Mucosa of descending colon (tissue), 3 donors: Measurements from ENCODE around the gene TMEM45A. TPM values are rescaled to one million over a fixed set of nuclear protein-coding genes. Genes with fewer than 3 reads are reported as not detected.

ENCODE experiments used
- ATAC-seq: fragments of 200-7000 bp; cut with Tn5 transposase; one replicate; pipeline ENCODE4 v1.9.1; 2020; ENCODE audit warnings: mild to moderate bottlenecking, moderate library complexity
- DNase-seq, 3 donors: peaks; one replicate each; pipeline ENCODE4 v3.0.0-alpha.2; 2020
- H3K36me3 ChIP-seq: fragments of 200-600 bp; one replicate; pipeline ENCODE4 v1.8.0; 2021; ENCODE audit warnings: low read depth, mild to moderate bottlenecking
- H3K4me1 ChIP-seq: fragments of 200-600 bp; one replicate; pipeline ENCODE4 v1.8.0; 2021; ENCODE audit warnings: low read depth, mild to moderate bottlenecking
- H3K4me3 ChIP-seq: fragments of 200-600 bp; one replicate; pipeline ENCODE4 v1.8.0; 2021; ENCODE audit warnings: mild to moderate bottlenecking
- H3K9me3 ChIP-seq: fragments of 200-600 bp; one replicate; pipeline ENCODE4 v1.8.0; 2021; ENCODE audit warnings: mild to moderate bottlenecking
- CTCF ChIP-seq: fragments of 200-600 bp; IDR thresholded peaks from one replicate; pipeline ENCODE4 v1.8.0; 2022; ENCODE audit warnings: antibody characterized with exemption, mild to moderate bottlenecking
- intact Hi-C, 2 donors: fragments of 100-400 bp; cut with DNase I in 1 of 2; cut with micrococcal nuclease in 1 of 2; formaldehyde crosslinking; loops; one replicate each; pipeline versions ENCODE4 v1.11.0 to v1.11.1; 2022; cut with DNase I, micrococcal nuclease
- total RNA-seq, 3 donors: library from RNA; stranded (reverse); fragmentation: NEBNext Ultra II Directional in 2 of 3; extraction: Animal tissue kit (Norgen Biotek cat#: 25700) in 2 of 3; gene quantifications; one replicate each; pipeline versions ENCODE4 v1.2.1 to v1.2.4, GENCODE V29; 2021 to 2023
- donor health status: DM: no; HTN: no; CAD: no; lungs with moderate emphysema.
- donor health status: DM: no; HTN: no; CAD: no.
- donor health status: DM: no; HTN: yes; CAD: no.

Gene TMEM45A
- total RNA-seq, 3 donors from 2014 or later = 1.9 to 11.4 (median 6.0) TPM

GRCh38 chr3:100614941-100615340 lies 122.5 kb downstream of the TMEM45A start:
- ATAC-seq (no peak), DNase-seq (no peak)
- TF ChIP-seq CTCF = no peak
- Histone ChIP-seq H3K4me3 (no peak overlapping the region), H3K36me3 (no peaks in the 10 kb centered on the region), H3K4me1 (peaks cover 7% of the 10 kb centered on the region), H3K9me3 (no peaks in the 10 kb centered on the region)
- intact Hi-C loops = no loop called here

GRCh38 chr3:100615684-100616083 lies 123.3 kb downstream of the TMEM45A start:
- TF ChIP-seq CTCF = no peak
- no peak for DNase-seq
- Histone ChIP-seq H3K36me3 (no peaks in the 10 kb centered on the region), H3K9me3 (no peaks in the 10 kb centered on the region), H3K4me3 (no peak overlapping the region), H3K4me1 (peaks cover 7% of the 10 kb centered on the region)
- intact Hi-C loops = no loop called here
- no peak for ATAC-seq

GRCh38 chr3:100621251-100621650 lies 128.8 kb downstream of the TMEM45A start:
- TF ChIP-seq CTCF = no peak
- intact Hi-C loops = no loop called here
- ATAC-seq = no peak
- H3K36me3 ChIP-seq = no peaks in the 10 kb centered on the region
- no peaks in the 10 kb centered on the region for H3K9me3 ChIP-seq
- no peak overlapping the region for H3K4me3 ChIP-seq
- no peaks in the 10 kb centered on the region for H3K4me1 ChIP-seq
- DNase-seq = no peak

Other genes with a start within 250 kb of the TMEM45A start
- gene TBC1D23, start 231.6 kb upstream of the TMEM45A start, total RNA-seq = 10 to 100 TPM; 43.5 to 45.6 (median 44.0) TPM
- 10 to 100 TPM; 27.0 to 35.9 (median 28.2) TPM for gene NIT2, start 157.9 kb upstream of the TMEM45A start, total RNA-seq
- 10 to 100 TPM; 37.4 to 50.4 (median 44.2) TPM for gene TOMM70, start 91.5 kb upstream of the TMEM45A start, total RNA-seq
- 1 to 10 TPM; 1.2 to 1.7 (median 1.3) TPM for gene LNP1, start 91.1 kb upstream of the TMEM45A start, total RNA-seq
- 10 to 100 TPM in 2 of 3 donors, 1 to 10 TPM in 1; 9.7 to 21.7 (median 13.9) TPM for gene ADGRG7, start 117.0 kb downstream of the TMEM45A start, total RNA-seq
- gene TFG, start 216.9 kb downstream of the TMEM45A start, total RNA-seq = 100 to 1,000 TPM in 1 of 3 donors, 10 to 100 TPM in 2; 82.0 to 125 (median 95.2) TPM